Effector CD4-positive, alpha-beta T cell (primary cell): ENCODE measurements around the gene TM4SF18.

Experiments
- DNase-seq: peaks from one replicate; pipeline ENCODE4 v3.0.0-alpha.2; 2020

Gene TM4SF18

DNA sequence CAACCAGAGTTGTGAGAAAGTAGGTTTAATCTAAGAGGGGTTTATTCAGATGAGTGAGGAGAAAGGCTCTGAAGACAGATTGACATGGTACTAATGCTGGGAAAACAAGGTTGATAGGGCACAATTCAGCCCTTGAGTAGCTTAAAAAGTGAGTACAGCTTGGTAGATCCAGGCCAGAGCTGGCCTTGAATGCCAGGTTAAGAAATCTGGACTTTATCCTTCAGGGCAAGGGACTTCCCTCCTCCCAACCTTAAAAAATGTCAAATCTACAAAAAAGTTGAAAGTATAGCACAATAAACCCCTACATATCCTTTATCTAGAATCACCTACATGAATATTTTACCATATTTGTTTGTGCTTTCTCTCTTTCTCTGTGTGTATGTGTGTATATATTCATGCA, 7.9 kb downstream of the TM4SF18 start:
- no peak for DNase-seq

DNA sequence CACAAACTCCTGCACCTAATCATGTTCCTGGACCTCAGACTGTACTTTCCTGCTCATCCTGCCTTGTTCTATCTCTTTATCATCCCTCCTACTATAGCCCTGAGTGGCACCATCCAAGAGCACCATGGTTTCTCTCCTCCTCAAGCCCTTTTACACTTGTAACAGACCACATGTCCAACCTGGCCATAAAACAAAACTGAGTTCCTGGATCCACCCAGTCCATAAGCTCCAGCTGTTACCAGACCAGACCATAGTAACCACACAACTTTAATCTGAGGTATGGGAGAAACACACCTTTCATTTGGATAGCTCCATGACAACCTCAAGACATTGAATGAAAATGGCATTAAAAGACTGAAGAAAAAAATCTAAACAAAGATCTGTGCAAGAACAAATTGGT, 9.1 kb downstream of the TM4SF18 start:
- no peak for DNase-seq

DNA sequence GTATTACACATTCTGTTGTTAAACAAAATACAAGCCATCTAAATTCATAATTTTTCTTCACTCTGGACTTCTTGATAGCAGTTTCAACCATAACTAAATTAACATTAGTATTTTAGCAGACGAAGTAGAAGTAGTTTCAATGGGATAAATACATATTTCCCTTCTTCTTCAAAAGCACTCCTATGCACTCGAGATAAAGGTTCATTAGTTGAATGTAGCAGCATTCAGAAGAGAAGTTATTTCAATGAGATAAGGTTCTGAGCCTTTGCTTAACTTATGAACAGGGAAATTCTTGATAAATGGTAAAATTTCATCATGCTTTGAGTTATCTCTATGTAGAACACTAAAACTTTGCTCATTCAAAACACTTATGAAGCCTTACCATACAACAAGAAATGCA, 11.8 kb downstream of the TM4SF18 start:
- no peak for DNase-seq

DNA sequence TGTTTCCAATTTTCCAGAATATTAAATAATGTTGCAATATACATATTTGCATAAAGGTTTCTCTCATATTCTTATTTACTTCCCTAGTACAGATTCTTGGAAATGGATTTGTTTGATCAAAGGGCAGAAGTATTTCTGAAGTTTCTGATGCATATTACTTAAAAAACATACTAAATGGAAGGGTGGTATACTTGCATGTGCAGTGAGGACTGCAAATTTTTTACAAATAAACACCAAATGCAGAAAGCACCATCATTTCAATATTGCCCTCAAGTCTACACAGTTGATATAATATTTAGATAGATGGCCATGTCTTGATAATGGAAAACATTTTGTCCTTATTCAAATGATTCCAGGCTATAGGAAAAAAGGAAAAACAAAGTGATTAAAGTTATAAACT, 12.3 kb downstream of the TM4SF18 start:
- no peak for DNase-seq

DNA sequence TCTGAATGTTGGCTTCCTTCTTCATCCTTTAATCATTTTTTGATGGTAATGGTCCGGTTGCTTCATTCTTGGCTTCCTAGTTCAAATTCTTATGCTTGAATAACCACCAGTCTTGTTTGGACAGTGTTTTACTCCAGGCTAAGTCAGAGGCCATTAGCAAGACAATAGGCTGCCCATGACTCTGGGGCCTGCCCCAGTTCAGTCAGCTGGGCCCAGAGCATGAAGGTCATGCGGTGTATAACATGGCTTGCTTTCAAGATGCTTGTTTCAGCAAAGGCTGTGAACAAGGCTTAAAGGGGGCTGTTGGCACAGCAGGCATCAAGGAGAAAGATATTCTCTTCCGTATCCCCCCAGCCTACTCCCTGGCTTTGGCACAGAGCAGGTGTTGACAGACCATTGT, 13.7 kb downstream of the TM4SF18 start:
- DNase-seq = no peak

DNA sequence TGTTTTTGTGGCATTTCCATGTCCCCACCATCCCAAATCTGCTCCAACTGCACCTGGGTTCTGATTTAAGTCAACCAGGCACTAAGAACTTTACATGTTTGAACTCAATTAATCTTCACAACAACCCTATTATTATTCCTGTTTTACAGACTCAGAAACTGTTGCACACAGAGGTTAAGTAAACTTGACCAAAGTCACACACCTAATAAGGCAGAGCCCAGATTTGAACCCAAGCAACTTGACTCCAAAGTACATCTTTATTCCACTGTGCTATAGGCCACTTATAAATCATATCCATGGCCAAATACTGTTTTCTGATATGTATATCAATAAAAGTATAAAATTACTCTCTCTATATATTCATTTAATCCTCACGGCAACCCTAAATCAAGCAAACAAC, 16.4 kb downstream of the TM4SF18 start:
- DNase-seq = no peak

DNA sequence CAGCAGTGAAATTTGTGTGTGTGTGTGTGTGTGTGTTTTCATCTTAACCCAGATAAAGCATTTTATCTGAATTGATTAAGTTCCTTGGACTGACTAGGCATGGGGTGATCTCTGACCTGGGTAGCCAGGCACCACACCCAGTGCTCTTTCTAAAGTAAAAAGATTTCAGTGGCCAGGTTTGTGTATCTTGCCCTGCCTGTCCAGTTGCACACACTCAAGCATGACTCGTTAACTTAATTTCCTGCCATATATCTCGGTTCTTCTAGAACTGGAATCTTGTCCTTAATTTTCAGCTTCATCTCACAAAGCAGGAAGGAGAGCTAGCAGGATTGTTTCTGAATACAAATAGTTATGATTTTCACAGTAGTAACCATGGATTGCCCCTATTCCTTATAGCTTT, 17.0 kb downstream of the TM4SF18 start:
- DNase-seq = no peak

DNA sequence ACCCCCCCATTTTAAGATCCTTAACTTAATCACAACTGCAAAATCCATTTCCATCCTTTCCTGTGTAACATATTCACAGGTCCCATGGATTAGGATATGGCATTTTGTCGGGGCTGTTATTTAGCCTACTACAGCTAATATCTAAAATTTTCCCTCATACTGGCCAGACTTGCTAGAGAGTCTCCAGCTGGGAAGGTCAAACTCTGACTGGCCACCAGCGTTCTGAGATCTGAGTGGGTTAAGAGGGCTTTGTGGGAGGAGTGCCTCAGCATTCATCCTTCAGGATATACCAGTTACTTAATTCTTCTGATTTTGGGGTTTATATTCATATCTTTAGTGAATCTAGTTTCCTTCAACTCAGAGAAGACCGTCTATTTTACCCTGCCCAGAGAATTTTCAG, 17.7 kb downstream of the TM4SF18 start:
- DNase-seq = no peak

DNA sequence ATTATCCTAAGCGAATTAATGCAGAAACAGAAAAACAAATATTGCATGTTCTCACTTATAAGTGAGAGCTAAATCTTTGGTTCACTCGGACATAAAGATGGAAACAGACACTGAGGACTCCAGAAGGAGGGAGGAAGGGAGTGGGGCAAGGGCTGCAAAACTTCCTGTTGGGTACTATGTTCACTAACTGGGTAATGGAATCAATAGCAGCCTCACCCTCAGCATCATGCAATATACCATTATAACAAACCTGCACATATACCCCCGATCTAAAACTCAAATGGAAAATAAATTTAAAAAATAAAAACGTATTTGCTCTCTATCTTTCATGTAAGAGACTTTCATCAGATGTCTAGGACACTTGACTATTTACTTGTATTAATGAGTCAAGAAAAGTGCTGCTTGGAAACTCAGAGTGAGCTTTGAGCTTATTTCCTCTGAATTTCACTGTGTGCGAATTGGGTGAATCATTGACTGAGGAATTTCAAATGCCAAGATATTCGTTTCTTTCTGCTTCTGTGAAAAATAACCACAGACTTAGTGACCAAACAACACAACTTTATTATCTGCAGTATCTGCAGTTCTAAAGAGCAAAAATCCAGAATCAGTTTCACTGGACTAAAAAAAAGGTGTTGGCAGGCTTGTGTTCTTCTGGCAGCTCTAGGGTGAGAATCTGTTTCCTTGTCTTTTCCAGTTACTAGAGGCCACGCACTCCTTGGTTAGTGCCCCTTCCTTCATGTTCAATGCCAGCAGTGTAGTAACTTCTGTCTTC, 18.4 kb downstream of the TM4SF18 start:
- DNase-seq = no peak

DNA sequence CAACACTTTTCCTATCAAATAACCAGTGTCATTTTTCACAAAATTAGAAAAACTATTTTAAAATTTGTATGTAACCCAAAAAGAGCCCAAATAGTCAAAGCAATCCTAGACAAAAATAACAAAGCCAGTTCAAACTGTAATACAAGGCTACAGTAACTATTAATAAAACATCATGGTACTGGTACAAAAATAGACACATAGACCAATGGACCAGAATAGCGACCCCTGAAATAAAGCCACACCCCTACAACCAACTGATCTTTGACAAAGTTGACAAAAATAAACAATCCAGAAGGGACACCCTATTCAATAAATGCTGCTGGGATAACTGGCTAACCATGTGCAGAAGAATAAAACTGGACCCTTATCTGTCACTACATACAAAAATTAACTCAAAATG, 19.9 kb downstream of the TM4SF18 start:
- no peak for DNase-seq

DNA sequence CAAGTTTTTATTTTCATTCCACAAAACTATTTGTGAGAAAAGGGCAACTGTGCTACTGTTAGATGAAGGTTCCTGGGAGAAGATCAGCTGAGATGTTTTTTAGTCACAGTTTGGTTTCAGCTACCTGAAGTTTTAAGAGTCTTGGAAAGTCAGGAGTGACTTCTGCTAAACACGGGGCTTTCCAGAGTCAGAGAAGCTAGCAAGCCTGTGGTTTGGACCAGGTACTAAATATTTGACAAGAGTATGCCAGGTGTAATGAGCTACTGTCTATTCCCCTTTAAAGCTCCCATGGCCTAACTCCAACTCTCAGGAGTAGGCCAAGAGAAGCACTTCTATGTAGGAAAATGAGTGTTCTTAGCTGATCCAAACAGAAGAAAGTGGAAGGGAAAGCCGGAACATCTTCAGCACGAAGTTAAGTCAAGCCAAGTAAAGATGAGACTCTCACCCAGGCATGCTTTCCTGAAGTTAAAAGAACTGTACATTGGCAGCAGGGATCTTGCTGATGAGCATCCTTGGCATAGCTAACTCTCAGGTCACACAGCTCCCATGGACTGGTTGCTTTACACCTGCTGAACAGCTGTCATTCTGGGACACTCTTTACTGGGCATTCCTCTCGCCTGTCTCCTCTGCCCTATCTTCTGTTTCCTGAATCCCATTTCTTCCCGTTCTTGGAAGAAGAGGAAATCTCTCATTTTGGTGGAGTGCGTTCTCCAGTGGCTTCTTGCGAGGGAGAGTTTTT, 22.5 kb downstream of the TM4SF18 start:
- DNase-seq = no peak

DNA sequence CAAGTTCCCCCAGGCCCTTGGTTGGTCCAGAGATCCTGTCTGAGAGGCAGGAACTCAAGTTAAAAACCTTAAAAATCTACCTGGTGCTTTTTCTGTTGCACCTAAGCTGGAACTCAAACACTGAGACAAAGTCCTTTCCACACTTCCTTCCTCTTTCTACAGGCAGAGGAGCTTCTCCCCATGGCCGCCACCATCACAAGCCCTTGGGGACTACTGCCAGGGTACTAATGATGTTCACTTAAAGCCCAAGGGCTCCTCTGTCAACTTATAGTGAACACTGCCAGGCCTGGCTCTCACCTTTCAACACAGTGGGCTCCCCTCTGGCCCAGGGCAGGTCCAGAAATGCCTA, 26.0 kb downstream of the TM4SF18 start:
- DNase-seq = no peak

DNA sequence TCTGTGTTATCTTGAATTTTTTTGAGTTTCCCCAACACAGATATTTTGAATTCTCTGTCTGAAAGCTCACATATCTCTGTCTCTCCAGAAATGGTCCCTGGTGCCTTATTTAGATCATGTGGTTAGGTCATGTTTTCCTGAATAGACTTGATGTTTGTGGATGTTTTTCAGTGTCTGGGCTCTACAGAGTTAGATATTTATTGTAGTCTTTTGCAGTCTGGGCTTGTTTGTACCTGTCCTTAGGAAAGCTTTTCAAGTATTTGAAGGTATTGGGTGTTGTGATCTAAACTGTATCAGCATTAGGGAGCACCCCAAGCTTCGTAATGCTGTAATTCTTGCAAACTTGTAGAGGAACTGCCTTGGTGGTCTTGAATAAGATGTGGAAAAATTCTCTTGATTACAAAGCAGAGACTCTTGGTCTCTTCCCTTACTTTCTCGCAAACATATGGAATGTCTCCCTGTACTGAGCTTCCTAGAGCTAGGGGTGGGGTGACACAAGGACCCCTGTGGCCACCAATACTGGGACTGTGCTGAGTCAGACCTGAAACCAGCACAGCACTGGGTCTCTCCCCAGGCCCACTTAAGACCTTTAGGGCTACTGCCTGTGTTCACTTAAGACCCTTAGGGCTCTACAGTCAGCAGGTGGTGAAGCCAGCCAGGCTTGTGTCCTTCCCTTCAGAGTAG, 26.5 kb downstream of the TM4SF18 start:
- no peak for DNase-seq

DNA sequence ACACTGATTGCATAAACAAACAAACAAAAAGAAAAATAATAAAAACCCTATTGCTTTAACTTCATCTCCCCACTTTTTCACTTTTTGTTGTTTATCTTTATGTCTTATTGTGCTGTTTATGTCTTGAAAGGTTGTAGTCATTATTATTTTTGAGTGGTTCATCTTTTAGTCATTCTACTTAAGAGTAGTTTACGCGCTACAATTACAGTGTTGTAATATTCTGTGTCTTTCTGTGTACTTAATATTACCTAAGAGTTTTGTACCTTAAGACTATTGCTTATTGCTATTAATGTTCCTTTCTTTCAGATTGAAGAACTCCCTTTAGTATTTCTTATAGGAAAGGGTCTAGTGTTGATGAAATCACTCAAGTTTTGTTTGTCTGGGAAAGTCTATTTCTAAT, 28.1 kb downstream of the TM4SF18 start:
- DNase-seq = no peak

DNA sequence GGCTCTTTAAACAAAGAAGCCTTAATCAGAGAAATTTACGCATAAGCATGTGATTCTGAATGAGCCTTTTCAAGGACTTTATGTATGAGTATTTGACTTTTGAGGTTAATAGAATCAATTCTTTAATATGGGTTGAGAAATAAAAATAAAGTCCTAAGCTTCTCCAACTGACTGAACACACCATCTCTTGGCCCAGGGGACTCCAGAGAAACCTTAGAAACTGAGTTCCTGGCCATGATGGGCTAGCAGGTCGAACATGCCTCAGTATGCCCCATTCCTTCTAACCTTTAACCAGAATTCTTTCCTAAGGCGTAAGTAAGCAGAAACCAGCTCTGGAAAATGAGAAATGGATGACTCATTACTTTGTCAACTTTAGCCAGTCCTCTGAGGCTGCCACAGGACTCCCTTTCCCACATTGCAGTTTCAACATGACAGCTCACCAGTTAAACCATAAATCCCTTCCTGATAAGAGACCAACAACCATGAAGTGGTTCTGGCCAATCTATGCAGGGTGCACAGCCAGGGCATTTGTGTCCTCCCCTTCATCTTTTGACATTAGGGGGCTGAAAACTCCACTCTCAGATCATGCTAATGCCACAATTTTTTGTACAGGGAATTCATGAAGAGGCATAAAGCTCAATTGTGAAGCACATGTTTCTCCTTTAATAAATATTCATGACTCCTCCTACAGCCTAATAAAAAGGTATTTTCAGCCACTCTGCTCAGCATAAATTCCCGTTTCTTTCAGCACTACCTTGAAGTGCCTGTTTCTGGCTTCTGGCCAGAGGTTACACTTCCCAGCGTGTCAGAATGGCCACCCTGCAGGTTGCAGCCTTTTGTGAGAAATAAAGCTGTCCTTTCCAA, 33.3 kb downstream of the TM4SF18 start:
- DNase-seq = no peak

DNA sequence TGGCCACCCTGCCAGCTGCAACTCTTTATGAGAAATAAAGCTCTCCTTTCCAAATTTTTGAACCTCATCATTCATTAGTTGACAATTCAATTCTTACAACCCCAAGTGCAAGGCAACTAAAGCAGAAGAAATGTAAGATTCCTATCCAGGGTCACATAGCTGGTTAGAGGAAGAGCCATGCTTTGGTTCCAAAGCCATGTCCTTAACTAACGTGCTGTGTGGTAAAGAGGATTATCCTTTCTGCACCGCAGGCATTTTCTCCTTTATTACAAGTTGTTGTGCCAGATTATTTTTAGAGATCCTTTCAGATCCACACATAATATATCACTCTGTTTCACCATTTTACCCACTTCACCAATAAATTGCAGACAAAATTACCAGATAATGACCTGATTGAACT, 36.5 kb downstream of the TM4SF18 start:
- no peak for DNase-seq

DNA sequence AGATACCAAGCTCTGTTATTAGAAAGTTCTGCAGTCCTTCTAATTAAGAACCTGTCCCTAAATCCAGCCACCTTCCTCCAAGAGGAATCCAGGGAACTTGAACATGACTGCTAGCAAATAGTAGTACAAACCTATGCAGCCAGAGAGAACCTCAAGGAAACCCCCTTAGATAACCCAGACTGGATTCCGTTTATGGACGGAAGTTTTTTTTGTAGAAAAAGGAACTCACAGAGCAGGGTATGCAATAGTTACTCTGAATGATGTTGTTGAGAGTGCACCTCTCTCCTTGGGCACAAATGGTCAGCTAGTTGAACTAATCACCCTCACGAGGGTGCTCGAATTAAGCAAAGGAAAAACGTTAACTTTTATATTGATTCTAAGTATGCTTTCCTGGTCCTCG, 40.8 kb downstream of the TM4SF18 start:
- no peak for DNase-seq

DNA sequence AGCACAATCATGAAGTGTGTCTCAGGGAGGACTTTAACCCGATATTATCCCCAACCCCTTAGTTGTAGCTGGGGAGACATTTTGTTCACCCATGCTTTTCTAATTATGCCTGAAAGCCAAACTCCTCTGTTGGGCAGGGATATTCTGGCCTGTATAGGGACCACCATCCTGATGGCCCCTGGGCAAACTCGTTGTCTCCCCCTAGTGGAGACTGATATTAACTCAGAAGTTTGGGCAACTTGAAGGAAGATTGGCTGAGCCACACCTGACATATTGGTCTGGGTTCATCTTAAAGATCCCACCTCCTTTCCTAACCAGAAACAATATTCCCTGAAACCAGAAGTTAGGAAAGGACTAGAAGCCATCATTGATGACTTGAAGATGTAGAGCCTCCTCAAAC, 42.3 kb downstream of the TM4SF18 start:
- DNase-seq = no peak

DNA sequence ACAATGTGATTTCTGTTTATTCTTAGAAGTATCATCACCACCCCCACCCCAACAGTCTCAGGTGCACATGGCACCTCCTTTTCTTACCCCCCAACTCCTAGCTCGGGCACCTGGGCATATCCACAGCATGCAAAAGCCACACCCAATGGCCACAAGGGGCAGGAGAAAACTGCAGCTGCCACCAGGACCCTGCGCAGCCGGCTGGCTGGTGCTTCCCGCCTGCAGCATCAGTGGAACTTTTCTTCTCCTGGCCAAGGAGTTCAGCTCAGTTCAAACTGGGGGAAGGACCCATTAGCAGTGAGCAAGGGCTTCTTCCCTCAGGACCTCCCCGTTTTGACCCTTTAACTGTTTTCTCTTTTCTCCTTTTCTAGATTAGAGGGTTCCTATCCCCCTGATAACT, 44.8 kb downstream of the TM4SF18 start:
- no peak for DNase-seq

DNA sequence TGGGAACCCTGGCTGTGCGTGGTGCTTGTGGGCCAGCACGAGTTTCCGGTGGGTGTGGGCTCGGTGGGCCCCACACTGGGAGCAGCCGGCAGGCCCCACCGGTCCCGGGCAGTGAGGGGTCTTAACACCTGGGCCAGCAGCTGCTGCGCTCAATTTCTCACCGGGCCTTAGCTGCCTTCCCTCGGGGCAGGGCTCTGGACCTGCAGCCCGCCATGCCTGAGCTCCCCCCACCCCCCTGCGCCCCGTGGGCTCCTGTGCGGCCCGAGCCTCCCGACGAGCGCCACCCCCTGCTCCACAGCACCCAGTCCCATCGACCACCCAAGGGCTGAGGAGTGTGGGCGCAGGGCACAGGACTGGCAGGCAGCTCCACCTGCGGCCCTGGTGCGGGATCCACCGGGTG, 49.4 kb downstream of the TM4SF18 start:
- DNase-seq = no peak

DNA sequence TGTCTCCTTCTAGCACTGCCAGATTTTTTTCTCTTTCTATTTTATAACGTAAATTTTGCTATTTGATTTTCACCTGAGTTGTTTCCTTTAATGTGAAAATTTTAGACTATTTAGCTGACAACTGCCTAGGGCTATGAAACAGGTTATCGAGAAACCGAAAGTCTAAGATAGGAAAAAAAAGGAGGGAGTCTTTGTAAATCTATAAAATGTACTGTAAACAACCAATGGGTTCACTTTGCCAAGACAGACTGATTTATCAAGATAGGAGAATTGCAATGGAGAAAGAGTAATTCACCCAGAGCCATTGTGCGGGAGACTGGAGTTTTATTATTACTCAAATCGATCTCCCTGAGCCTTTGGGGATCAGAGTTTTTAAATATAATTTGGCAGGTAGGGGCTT, 50.0 kb downstream of the TM4SF18 start:
- DNase-seq = no peak

DNA sequence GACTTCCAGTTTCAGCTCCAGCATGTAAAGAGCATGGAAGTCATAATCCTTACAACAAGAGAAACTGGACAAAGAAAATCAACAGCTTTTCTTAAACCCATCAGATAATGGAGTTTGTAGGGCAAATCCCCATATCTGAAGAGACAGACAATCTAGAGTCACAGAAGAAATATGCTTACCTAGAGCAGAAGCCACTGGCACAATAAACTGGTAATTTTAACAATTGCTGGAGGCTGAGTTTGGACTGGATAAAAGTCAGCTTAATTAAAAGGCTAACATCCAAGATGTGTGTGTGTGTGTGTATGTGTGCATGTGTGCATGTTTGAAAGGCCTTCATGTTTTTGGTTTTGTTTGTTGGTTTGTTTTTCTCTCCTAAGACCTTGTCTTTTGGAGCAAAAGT, 50.6 kb downstream of the TM4SF18 start:
- no peak for DNase-seq

DNA sequence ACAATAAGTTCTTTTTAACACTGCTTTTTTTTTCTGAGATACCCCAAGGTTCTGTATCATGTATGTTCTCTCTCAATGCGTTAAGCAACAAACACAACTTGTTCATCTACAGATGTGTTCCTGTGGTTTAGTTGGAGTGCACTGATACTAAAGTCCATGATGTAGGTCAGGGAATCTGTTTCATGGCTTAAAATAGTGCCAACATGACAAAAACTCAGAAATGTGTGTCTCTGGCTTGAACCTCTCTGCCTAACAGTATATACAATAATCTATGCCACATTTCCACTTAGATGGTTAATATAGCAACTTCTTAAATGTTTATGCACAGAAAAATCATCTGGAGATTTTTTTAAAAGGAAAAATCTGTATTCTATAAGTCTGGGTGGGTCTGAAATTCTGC, 51.1 kb downstream of the TM4SF18 start:
- DNase-seq = no peak
